ENCODE data around the gene PSMB1.

DNA sequence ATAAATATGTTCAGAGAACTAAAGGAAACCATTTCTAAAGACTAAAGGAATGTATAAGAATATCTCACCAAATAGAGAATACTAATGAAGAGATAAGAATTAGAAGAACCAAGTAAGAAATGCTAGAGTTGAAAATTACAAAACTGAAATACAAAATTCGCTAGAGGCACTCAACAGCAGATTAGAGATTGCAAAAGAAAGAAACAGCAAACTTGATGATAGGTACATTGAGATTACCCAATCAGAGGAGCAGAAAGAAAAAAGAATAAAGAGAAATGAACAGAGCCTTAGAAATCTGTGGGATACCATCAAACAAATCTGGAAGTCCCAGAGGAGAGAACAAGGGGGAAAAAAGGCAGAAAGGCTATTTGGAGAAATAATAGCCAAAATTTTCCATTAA, 37.6 kb upstream of the PSMB1 start:
- no peak for TF ChIP-seq CTCF (IDR thresholded peaks at IDR 0.05 in 2 of 3, conservative IDR thresholded peaks at IDR 0.05 in 1 of 3; ENCODE audit: borderline replicate concordance in 1 of 3, insufficient read depth in 1 of 3, low read depth in 2 of 3, low read length in 2 of 3)
- TF ChIP-seq POLR2A (IDR thresholded peaks at IDR 0.05; ENCODE audit: borderline replicate concordance, extremely low read depth, insufficient read depth, insufficient read length), result no peak
- TF ChIP-seq POLR2AphosphoS5 (IDR thresholded peaks at IDR 0.05; ENCODE audit: low read depth, low read length), result no peak
- no peak for TF ChIP-seq EZH2 (IDR thresholded peaks at IDR 0.05)
- no peak for TF ChIP-seq ATF3 (IDR thresholded peaks at IDR 0.05)
- no peak for TF ChIP-seq RAD21 (IDR thresholded peaks at IDR 0.05; ENCODE audit: low read depth)
- TF ChIP-seq YY1 (IDR thresholded peaks at IDR 0.05; ENCODE audit: extremely low read depth, insufficient replicate concordance, low read depth, low read length), result no peak
- no peak for TF ChIP-seq ZFX (IDR thresholded peaks at IDR 0.05)
- no peak for TF ChIP-seq EZH2phosphoT487 (IDR thresholded peaks at IDR 0.05; ENCODE audit: borderline replicate concordance)

Measured in HCT116 (cell line).